Stimulated activated effector memory CD8-positive, alpha-beta T cell treated with anti-CD3 and anti-CD28 coated beads, Interleukin-12 subunit alpha, Interleukin-12 subunit beta, amount 100 ng/mL, for 72 hours (primary cell): Measurements from ENCODE around the gene RHBDF2.
"Not testable (repeated sequence)": the region's sequence is repeated elsewhere in the genome, so short reads cannot be mapped to it uniquely, and the experiment has no call there.

Source experiments
- ATAC-seq: fragments of 150-1000 bp; cut with Tn5 transposase; 2 replicates; pipeline ENCODE4 v1.10.0; 2021
- DNase-seq, 2 donors: peaks; one replicate each; pipeline ENCODE4 v3.0.0; 2021 to 2022; ENCODE audit warnings: low spot score in 2 of 2
- H3K27ac Mint-ChIP-seq: one replicate; pipeline ENCODE4 v1.8.0; 2022; ENCODE audit warnings: mild to moderate bottlenecking, mixed read lengths
- H3K36me3 Mint-ChIP-seq: one replicate; pipeline ENCODE4 v1.8.0; 2022; ENCODE audit warnings: mild to moderate bottlenecking, mixed read lengths
- H3K4me1 Mint-ChIP-seq: one replicate; pipeline ENCODE4 v1.8.0; 2022; ENCODE audit warnings: mixed read lengths
- H3K4me3 Mint-ChIP-seq: one replicate; pipeline ENCODE4 v1.8.0; 2022; ENCODE audit warnings: mild to moderate bottlenecking, mixed read lengths
- H3K9me3 Mint-ChIP-seq: one replicate; pipeline ENCODE4 v1.8.0; 2022; ENCODE audit warnings: mixed read lengths

The RHBDF2 gene

DNA sequence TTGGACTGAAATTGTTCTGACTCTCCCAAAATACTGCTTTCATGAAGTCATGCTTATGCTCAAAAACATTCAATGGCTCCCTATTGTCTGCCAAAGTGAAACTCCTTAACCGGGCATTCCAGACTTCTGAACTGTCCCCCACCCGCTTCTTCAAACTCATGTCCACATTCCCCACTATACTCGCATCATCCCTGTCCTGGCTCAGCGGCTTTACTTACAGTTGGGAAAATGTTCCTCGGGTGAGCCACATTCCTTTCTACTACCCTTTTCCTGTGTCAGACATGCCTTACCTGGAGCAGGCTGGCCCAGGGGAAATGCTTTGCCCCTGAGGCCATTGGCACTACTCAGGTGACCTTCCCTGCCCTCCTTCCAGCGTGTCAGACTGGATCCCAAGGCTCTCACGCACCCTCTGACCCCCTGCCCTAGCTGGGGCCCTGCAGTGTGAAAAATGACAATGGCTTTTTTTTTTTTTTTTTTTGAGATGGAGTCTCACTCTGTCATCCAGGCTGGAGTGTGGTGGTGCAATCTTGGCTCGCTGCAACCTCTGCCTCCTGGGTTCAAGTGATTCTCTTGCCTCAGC lies 30.9 kb upstream of the RHBDF2 start:
- Mint-ChIP-seq H3K36me3 (peaks cover 5% of the 10 kb centered on the region), H3K4me1 (peaks cover 12% of the 10 kb centered on the region), H3K9me3 (no peaks in the 10 kb centered on the region), H3K4me3 (no peak overlapping the region), H3K27ac (peak overlapping the region; percentile 20)
- no peak for DNase-seq
- no peak for ATAC-seq

GRCh38 chr17:76531486-76532038 lies 30.3 kb upstream of the RHBDF2 start:
- no peak overlapping the region for H3K4me3 Mint-ChIP-seq
- H3K36me3 Mint-ChIP-seq: peaks cover 5% of the 10 kb centered on the region
- no peaks in the 10 kb centered on the region for H3K9me3 Mint-ChIP-seq
- H3K27ac Mint-ChIP-seq: no peak overlapping the region
- ATAC-seq (no peak), DNase-seq (no peak)
- peaks cover 15% of the 10 kb centered on the region for H3K4me1 Mint-ChIP-seq

DNA sequence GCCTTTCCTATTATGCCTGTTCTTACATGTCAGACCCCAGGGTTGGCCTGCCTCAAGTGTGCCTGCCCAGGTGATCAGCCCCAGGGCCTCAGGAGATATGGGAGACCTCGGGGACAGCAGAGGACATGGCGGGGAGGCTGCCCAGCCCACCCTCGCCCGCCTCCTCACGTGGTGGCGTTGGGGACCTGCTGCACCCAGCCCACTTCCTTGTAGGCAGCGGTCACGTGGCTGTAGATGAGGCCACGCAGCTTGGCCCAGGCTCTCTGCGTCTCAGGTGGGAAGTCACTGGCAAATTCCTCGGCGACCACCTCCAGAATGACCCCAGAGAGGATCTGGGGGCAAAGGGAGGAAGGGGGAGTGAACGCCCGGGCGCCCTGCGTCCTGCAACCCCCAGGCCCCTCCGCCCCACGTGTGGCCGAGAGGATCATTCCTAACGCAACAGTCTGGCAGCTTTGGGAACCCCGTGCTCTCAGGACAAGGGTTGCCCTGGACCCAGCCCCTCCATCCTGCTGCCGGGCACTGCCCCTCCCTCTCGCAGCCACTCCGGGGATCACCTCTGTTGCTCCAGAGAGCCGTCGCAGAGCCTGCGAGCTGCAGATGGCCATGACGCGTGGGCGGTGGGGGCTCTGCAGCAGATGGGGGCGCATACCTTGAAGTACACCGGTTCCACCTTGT lies 29.7 kb upstream of the RHBDF2 start:
- ATAC-seq (no peak), DNase-seq (no peak)
- Mint-ChIP-seq H3K4me3 (no peak overlapping the region), H3K4me1 (peaks cover 15% of the 10 kb centered on the region), H3K36me3 (peaks cover 5% of the 10 kb centered on the region), H3K27ac (no peak overlapping the region), H3K9me3 (no peaks in the 10 kb centered on the region)

- DNase-seq: no peak
- Mint-ChIP-seq H3K27ac (peak overlapping the region; percentile 76), H3K4me3 (no peak overlapping the region), H3K9me3 (no peaks in the 10 kb centered on the region), H3K36me3 (peaks cover 1% of the 10 kb centered on the region), H3K4me1 (peaks cover 15% of the 10 kb centered on the region)
- no peak for ATAC-seq
Measured at GRCh38 chr17:76530095-76530723, 29.0 kb upstream of the RHBDF2 start.

- Mint-ChIP-seq H3K27ac (peak overlapping the region; percentile 76), H3K36me3 (no peaks in the 10 kb centered on the region), H3K9me3 (no peaks in the 10 kb centered on the region), H3K4me3 (no peak overlapping the region), H3K4me1 (peaks cover 20% of the 10 kb centered on the region)
- ATAC-seq (no peak), DNase-seq (no peak)
Measured at GRCh38 chr17:76529224-76530094, 28.2 kb upstream of the RHBDF2 start.

DNA sequence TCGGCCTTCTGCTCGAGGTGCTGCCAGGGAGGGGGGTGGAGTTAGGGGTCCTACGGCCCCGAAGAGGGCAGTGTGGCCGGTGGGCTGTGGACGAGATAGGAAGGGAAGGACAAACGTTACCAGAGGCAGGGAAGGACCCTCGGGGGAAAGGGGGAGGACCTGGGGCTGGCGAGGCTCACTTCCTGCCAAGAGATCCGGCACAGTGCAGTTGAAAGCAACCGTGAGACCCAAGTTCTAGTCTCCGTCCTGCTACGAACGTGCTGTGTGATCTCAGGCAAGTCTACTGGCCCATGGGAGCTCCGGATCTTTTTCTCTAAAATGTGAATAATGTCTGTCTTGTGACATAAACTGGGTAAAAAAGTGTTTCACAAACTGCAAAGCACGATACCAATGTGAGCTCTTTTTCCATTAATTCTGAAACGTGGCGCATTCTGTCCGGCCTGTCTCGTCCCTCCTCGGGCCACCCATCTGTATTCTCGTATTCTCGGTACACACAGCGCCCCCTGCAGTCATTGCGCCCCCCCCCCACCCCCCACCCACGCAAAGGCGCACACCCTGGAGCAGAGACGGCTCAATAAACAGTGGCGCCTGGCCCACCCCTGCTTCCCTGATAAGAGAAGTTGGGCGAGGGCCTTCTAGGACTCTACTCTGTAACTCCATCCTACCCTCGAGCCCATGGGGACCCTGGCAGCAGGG lies 27.5 kb upstream of the RHBDF2 start:
- peak overlapping the region; percentile 53 for H3K4me3 Mint-ChIP-seq
- peak overlapping the region; percentile 50 for H3K27ac Mint-ChIP-seq
- H3K9me3 Mint-ChIP-seq: no peaks in the 10 kb centered on the region
- ATAC-seq (no peak), DNase-seq (no peak)
- no peaks in the 10 kb centered on the region for H3K36me3 Mint-ChIP-seq
- peaks cover 24% of the 10 kb centered on the region for H3K4me1 Mint-ChIP-seq

DNA sequence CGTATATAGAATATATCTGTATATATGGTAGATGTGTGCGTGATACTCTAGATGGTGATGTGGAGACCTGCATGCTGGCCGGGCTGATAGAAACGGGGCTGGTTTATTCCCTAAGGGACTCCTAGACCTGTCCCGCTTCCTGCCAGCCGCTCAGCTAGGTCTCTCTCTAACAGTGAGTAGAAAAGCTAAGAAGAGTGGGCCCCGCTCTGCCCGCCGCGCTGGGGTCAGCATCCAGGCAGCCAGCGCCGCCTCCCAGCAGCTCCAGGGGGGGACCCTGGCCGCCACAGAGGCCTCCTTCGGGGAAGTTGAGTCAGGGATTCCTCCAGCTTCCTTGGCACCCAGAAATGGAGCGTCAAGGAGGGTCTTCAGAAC lies 26.9 kb upstream of the RHBDF2 start:
- DNase-seq (no peak), ATAC-seq (peak; percentile 5)
- Mint-ChIP-seq H3K4me3 (peak overlapping the region; percentile 53), H3K9me3 (no peaks in the 10 kb centered on the region), H3K4me1 (peaks cover 29% of the 10 kb centered on the region), H3K27ac (peak overlapping the region; percentile 50), H3K36me3 (no peaks in the 10 kb centered on the region)

- Mint-ChIP-seq H3K27ac (peak overlapping the region; percentile 50), H3K4me1 (peaks cover 34% of the 10 kb centered on the region), H3K36me3 (no peaks in the 10 kb centered on the region), H3K9me3 (no peaks in the 10 kb centered on the region), H3K4me3 (peak overlapping the region; percentile 53)
- ATAC-seq: peak; percentile 67
- no peak for DNase-seq
Measured at GRCh38 chr17:76527430-76528111, 26.3 kb upstream of the RHBDF2 start.

- peak overlapping the region; percentile 50 for H3K27ac Mint-ChIP-seq
- not testable (repeated sequence) for H3K36me3 Mint-ChIP-seq, H3K9me3 Mint-ChIP-seq, ATAC-seq, DNase-seq
- H3K4me3 Mint-ChIP-seq: peak overlapping the region; percentile 53
- H3K4me1 Mint-ChIP-seq: peaks cover 34% of the 10 kb centered on the region
Measured at GRCh38 chr17:76527016-76527415, 25.8 kb upstream of the RHBDF2 start.

GRCh38 chr17:76525513-76525833 lies 24.2 kb upstream of the RHBDF2 start:
- not testable (repeated sequence) for H3K4me3 Mint-ChIP-seq, ATAC-seq, H3K9me3 Mint-ChIP-seq, DNase-seq, H3K27ac Mint-ChIP-seq, H3K36me3 Mint-ChIP-seq
- peaks cover 35% of the 10 kb centered on the region for H3K4me1 Mint-ChIP-seq

DNA sequence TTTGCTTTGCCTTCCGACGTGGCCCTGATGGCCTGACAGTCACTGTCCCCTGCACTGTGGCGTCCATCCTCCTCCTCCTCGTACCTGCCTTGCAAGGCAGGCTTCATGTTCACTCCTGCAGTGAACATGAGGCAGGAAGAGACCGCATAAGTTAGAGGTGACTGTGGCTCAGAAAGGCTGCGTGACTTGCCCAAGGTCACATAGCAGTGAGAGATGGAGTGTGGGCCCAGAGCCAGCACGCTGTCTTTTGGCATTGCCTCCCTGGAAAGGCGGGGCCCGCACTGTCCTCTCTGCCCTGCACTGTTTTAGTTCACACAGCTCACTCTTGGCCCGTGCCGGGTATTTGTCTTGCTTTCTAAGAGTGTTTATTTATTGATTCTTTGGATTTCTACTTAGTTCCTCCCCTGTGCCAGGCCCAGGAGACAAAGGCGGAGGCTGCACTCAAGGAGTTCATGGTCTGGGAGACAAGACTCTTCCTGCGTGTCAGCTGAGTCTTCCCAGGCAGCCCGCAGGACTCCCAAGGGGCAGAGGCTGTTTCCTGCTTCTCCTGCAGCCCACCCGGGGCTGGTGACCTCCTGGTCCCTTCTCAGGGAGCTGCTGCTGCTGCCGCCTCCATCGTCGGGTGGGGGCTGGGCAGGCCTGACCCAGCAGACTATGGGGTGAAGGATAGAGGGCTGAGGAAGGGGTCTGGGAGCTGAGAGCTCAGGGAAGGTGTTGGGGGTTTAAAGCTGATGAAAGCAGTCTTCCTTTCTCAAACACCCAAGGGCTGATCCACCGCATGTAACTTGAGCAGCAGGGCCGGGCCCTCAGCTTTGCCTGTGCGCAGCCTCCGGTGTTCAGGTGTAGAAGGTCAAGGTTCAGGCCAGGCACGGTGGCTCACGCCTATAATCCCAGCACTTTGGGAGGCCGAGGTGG lies 23.6 kb upstream of the RHBDF2 start:
- no peak overlapping the region for H3K27ac Mint-ChIP-seq

DNA sequence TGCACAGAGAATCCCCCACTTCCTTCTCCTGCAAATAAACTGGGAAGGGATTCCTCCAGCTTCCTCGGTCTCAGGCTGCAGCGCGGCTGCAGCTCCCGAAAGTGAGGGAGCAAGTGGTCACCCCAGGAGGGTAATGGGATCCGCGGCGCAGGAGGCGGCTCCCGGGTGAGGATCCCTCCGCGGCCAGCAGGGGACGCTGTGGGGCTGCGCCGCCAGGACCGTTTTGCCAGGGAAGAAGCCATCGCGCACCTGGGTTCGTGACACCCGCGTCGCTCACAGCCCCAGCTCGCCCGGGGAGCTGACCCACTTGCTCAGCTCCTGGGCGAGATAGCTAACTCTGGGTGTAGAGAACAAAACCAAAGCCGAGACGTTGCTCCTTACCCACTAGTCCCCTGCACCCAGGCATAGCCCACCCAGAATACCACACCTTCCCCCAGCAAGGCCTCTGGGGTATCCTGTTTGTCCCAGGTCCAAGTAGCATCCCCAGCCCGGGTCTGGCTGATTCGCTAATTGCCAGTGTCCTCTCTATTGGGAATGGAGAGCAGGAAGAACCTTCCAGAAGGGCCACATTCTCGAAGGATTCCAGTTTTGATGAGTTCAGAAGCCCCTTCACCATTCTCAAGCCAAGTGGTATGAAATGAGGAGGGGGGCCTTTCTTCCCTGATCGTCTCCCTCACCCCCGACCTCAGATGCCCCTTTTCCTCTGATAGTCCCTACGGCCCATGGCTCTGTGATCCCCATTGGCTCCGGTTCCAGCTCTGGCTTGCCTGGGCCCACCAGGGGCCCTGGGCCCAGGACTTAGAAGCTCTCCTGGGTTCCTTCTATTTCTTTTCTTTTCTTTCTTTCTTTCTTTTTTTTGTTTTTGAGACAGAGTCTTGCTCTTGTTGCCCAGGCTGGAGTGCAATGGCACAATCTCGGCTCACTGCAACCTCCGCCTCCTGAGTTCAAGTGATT lies 22.1 kb upstream of the RHBDF2 start:
- H3K9me3 Mint-ChIP-seq: no peaks in the 10 kb centered on the region
- peak overlapping the region; percentile 83 for H3K27ac Mint-ChIP-seq
- H3K4me3 Mint-ChIP-seq: peak overlapping the region; percentile 32
- peak; percentile 86 to 91 for DNase-seq
- ATAC-seq: peak; percentile 87
- no peaks in the 10 kb centered on the region for H3K36me3 Mint-ChIP-seq
- peaks cover 54% of the 10 kb centered on the region for H3K4me1 Mint-ChIP-seq

More for the DNA sequence above, 23.6 kb upstream of the RHBDF2 start:
- H3K4me1 Mint-ChIP-seq: peaks cover 42% of the 10 kb centered on the region
- no peak overlapping the region for H3K4me3 Mint-ChIP-seq
- no peak for DNase-seq
- H3K9me3 Mint-ChIP-seq: no peaks in the 10 kb centered on the region
- H3K36me3 Mint-ChIP-seq: no peaks in the 10 kb centered on the region
- ATAC-seq: no peak

DNA sequence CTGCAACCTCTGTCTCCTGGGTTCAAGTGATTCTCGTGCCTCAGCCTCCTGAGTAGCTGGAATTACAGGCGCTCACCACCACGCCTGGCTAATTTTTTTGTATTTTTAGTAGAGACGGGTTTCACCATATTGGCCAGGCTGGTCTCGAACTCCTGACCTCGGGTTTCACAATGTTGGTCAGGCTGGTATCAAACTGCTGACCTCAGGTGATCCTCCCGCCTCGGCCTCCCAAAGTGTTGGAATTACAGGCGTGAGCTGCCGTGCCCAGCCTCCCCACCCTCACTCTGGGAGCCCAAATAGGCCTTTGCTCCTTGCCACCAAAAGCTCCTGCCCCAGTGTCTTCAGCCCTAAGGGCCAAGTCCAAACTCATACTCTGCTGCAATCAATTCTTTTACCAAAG lies 20.5 kb upstream of the RHBDF2 start:
- H3K9me3 Mint-ChIP-seq, H3K4me3 Mint-ChIP-seq, H3K27ac Mint-ChIP-seq, ATAC-seq, DNase-seq, H3K36me3 Mint-ChIP-seq: not testable (repeated sequence)
- H3K4me1 Mint-ChIP-seq: peaks cover 50% of the 10 kb centered on the region
